Aorta (tissue), 5 donors: ENCODE measurements around the gene VAMP5. TPM values are rescaled to one million over a fixed set of nuclear protein-coding genes. Genes with fewer than 3 reads are reported as not detected.
A peak's percentile ranks its signal among the peaks of the same experiment; 100 is the strongest.

Experiments used
- ATAC-seq: fragments of 200-7000 bp; cut with Tn5 transposase; one replicate; pipeline ENCODE4 v1.9.1; 2022; ENCODE audit warnings: moderate library complexity; ENCODE audit not compliant: low FRiP score
- DNase-seq, 2 donors: peaks; one replicate each; pipeline ENCODE4 v3.0.0-alpha.2; 2020
- H3K27ac ChIP-seq, 2 donors: one replicate each; pipeline ENCODE4 v1.5.1; 2013; ENCODE audit warnings: low read length in 2 of 2, mild to moderate bottlenecking in 2 of 2, moderate library complexity in 2 of 2, control low read depth in 1 of 2, inconsistent platforms in 1 of 2, low read depth in 1 of 2
- H3K27me3 ChIP-seq, 2 donors: one replicate each; pipeline ENCODE4 v1.6.1; 2013; ENCODE audit warnings: control low read depth in 1 of 2, low read length in 1 of 2, mild to moderate bottlenecking in 1 of 2, moderate library complexity in 1 of 2; ENCODE audit not compliant: insufficient read depth in 2 of 2, control insufficient read depth in 1 of 2
- H3K36me3 ChIP-seq, 2 donors: one replicate each; pipeline ENCODE4 v1.6.1; 2013; ENCODE audit warnings: control low read depth in 1 of 2, low read length in 1 of 2, mild to moderate bottlenecking in 1 of 2; ENCODE audit not compliant: insufficient read depth in 2 of 2, control insufficient read depth in 1 of 2
- H3K4me1 ChIP-seq, 2 donors: one replicate each; pipeline ENCODE4 v1.6.1; 2013; ENCODE audit warnings: low read length in 2 of 2, control low read depth in 1 of 2, mild to moderate bottlenecking in 1 of 2, moderate library complexity in 1 of 2; ENCODE audit not compliant: insufficient read depth in 2 of 2, control insufficient read depth in 1 of 2
- H3K4me3 ChIP-seq, 2 donors: one replicate each; pipeline ENCODE4 v1.5.1; 2013; ENCODE audit warnings: low read length in 2 of 2, control low read depth in 1 of 2, mild to moderate bottlenecking in 1 of 2
- H3K9me3 ChIP-seq: one replicate; pipeline ENCODE4 v1.6.1; 2013; ENCODE audit warnings: mild to moderate bottlenecking, low read length; ENCODE audit not compliant: control insufficient read depth
- WGBS, 2 donors: extraction: QIAGEN DNeasy Blood & Tissue Kit; methylation state at CpG; one replicate each; pipeline ENCODE4 v1.1.7; 2013; 5-methylcytosine and 5-hydroxymethylcytosine counted together
- intact Hi-C, 2 donors: fragments of 100-400 bp; cut with DNase I; formaldehyde crosslinking; loops; one replicate each; pipeline versions ENCODE4 v1.14.2 to v1.15.0; 2022
- polyA plus RNA-seq, 2 donors: library from polyadenylated mRNA; stranded (reverse); fragments of 200-250 nt; gene quantifications; one replicate each; pipeline ENCODE4 v1.2.3, GENCODE V29; 2013
- total RNA-seq, 2 donors: library from RNA; stranded (reverse); fragmentation: NEBNext Ultra II Directional; extraction: Animal tissue kit (Norgen Biotek cat#: 25700); gene quantifications; one replicate each; pipeline ENCODE4 v1.2.1, GENCODE V29; 2021
- donor health status: healthy with polysubstance abuse.
- donor health status: Bipolar disorder and iron deficiency.
- donor health status: DM: no; HTN: no; CAD: no.
- donor health status: DM: no; HTN: no; CAD: no.
- donor health status: DM: yes; HTN: yes; CAD: no.

Gene VAMP5
- total and polyA plus RNA-seq, 4 donors = 60.3 to 186 (median 132) TPM

DNA sequence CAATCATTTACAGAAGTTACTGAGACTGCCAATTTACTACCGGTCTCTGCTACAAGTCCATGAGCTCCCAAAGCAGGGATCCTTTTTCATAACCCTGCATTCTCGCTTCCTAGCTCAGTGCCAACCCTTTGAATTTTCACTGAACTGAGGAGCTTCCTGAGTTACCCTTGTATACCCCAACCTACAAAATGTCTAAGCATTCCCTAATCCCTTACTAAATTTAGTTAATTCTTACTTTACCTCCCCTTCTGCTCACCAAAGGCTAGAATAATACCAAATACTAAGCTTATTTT lies 35.7 kb upstream of the VAMP5 start:
- H3K27ac ChIP-seq = no peak overlapping the region
- no peaks in the 10 kb centered on the region for H3K27me3 ChIP-seq
- H3K36me3 ChIP-seq = peaks cover 4 to 11% of the 10 kb centered on the region in 2 donors
- H3K9me3 ChIP-seq = no peaks in the 10 kb centered on the region
- intact Hi-C loops = no loop called here
- ATAC-seq = no peak
- H3K4me3 ChIP-seq = no peak overlapping the region
- WGBS, 2 donors = 40 to 51% methylated on average over 2 of the region's 2 CpGs
- no peaks in the 10 kb centered on the region for H3K4me1 ChIP-seq
- no peak for DNase-seq

DNA sequence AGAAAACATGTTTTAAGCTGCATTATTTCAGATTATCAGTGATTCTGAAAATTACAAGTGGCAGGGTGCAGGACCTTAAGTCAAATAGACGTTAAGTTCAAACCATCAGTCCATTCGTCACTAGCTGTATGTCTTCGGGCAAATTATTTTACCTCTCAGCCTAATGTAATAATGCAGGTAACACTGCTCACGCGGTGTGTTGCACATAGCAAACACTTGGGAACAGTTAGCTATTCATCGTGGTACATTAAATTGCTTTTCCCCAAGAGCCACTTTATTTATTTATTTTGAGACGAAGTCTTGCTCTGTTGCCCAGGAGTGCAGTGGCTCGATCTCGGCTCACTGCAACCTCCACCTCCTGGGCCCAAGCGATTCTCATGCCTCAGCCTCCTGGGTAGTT lies 35.1 kb upstream of the VAMP5 start:
- no peaks in the 10 kb centered on the region for H3K4me1 ChIP-seq
- intact Hi-C loops = no loop called here
- WGBS, 2 donors = 82 to 85% methylated on average over 10 of the region's 10 CpGs

DNA sequence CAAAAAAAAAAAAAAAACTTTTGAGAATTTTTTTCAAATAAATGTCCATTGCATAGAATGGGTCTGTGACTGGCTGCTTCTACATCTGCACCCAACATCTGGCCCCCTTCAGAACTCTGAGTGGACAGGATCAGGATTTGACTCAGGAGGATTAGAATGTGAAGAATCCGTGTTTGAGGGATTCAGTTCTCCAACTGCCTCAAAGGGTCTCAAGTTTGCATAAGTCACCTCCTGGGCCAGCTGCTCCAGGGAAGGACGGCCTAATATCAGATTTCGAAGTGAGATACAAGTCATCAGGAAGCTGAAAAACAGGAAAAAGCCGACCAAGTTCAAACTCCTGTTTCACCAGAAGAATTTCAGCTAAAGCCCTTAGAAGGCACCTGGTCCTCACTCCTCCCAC lies 34.4 kb upstream of the VAMP5 start:
- Histone ChIP-seq H3K4me1 (no peaks in the 10 kb centered on the region), H3K27ac (peak overlapping the region in 1 of 2 donors; percentile 28), H3K9me3 (no peaks in the 10 kb centered on the region), H3K36me3 (peaks cover 4 to 11% of the 10 kb centered on the region in 2 donors), H3K4me3 (no peak overlapping the region), H3K27me3 (no peaks in the 10 kb centered on the region)
- 59 to 66% methylated on average over 4 of the region's 4 CpGs for WGBS, 2 donors
- ATAC-seq (no peak), DNase-seq (no peak)
- intact Hi-C loops = no loop called here

More for the DNA sequence above, 35.1 kb upstream of the VAMP5 start:
- ATAC-seq (no peak), DNase-seq (no peak)
- Histone ChIP-seq H3K36me3 (peaks cover 4 to 11% of the 10 kb centered on the region in 2 donors), H3K27ac (no peak overlapping the region), H3K4me3 (no peak overlapping the region), H3K9me3 (no peaks in the 10 kb centered on the region), H3K27me3 (no peaks in the 10 kb centered on the region)

DNA sequence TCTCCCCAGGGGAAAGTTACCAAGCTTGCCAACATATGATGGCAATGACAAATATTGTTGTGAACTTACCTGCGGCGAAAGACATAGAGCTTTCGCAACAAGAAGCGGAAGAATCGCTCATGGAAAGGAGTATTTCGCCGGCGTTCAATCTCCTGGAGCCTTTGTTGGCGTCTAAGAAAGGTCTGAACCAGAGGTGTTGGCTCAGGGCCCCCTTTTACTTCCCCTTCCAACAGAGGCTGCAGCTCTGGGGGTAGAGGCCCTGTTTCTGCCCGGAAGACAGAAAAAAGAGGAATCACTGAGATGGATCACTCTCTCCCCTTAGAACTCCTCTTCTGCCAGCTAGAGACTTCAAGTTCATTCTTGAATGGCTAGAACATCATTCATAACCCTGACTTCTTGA lies 33.7 kb upstream of the VAMP5 start:
- WGBS, 2 donors = 87 to 90% methylated on average over 10 of the region's 10 CpGs
- H3K36me3 ChIP-seq = peaks cover 7 to 12% of the 10 kb centered on the region in 2 donors
- H3K9me3 ChIP-seq = no peaks in the 10 kb centered on the region
- no peak overlapping the region for H3K4me3 ChIP-seq
- peak in 1 of 2 donors; percentile 55 for DNase-seq
- intact Hi-C loops = no loop called here
- H3K27ac ChIP-seq = no peak overlapping the region
- H3K4me1 ChIP-seq = no peaks in the 10 kb centered on the region
- no peak for ATAC-seq
- no peaks in the 10 kb centered on the region for H3K27me3 ChIP-seq

DNA sequence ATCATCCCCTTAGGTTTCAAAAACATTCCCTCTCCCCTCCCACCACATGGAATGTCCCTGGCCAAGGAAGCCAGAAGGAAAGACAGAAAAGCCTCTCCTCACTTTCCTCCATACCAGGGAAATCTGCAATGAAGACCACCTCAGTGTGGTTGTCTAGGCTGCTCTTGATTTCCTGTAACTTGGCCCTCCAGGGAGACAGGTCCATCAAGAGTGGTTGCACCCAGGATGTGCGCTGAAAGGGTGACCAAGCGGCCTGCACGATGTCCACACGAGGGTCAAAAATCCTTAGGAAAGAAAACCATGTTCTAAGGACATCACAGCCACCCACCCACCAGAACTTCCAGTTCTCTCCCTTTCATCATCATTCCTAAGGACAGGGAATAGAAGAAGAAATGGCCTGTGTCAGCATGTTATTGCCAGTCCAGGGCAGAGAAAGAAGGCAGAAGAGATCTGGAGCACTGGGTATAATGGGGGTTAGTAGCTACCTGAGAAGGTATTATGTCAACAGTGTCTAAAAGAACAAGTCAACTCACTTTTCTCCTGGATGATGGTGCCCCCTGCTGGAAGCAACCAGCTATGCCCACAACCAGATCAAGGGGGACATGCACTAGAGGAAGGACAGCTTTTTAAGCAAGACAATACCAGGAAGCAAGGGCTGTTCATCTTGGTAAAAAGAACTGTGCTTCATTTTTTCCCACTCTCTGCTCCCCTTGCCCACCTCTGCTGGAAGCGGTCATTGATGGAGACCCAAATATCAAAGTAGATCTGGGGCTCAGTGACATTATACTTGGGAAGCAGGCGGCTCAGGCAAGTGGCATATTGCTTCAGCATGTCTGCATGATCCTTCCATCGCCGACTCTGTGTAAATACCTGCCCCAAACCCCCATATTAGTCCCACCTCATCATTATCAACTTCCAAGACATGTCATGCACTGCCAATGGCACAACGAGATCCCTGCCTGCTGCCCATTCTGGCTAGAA lies 32.2 kb upstream of the VAMP5 start:
- H3K9me3 ChIP-seq = no peaks in the 10 kb centered on the region
- H3K4me1 ChIP-seq = no peaks in the 10 kb centered on the region
- intact Hi-C loops = loop anchor here (1.0 kb wide), 2 partner anchors 131 to 132 kb away; no protein-coding TSS in a partner anchor
- peaks cover 12 to 13% of the 10 kb centered on the region in 2 donors for H3K36me3 ChIP-seq
- DNase-seq (peak; percentile 84 to 90), ATAC-seq (peak; percentile 77)
- H3K27me3 ChIP-seq = no peaks in the 10 kb centered on the region
- no peak overlapping the region for H3K27ac ChIP-seq
- no peak overlapping the region for H3K4me3 ChIP-seq
- WGBS, 2 donors = 71 to 73% methylated on average over 9 of the region's 9 CpGs

DNA sequence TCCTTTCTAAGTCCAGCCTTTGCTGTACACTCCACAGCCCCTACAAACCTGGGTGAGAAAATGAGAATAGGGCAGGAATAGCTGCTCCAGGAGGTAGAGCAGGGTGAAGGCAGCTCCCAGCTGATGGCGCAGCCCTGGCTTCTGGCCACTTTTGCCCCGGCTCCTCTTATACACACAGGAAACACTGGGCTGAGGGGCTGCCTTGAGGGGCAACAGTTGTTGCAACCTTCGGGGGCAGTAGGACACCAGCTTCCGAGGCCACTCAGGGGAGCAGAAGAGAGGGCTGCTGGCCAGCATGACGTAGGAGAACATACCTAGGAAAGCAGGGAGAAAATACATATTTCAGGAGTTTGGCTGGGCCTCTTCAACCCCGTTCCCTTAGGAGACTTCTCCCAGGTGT lies 31.0 kb upstream of the VAMP5 start:
- H3K27me3 ChIP-seq = no peaks in the 10 kb centered on the region
- intact Hi-C loops = no loop called here
- H3K27ac ChIP-seq = no peak overlapping the region
- 74 to 81% methylated on average over 6 of the region's 6 CpGs for WGBS, 2 donors
- H3K36me3 ChIP-seq = peaks cover 12 to 13% of the 10 kb centered on the region in 2 donors
- H3K4me1 ChIP-seq = no peaks in the 10 kb centered on the region
- ATAC-seq (no peak), DNase-seq (no peak)
- no peak overlapping the region for H3K4me3 ChIP-seq
- no peaks in the 10 kb centered on the region for H3K9me3 ChIP-seq

DNA sequence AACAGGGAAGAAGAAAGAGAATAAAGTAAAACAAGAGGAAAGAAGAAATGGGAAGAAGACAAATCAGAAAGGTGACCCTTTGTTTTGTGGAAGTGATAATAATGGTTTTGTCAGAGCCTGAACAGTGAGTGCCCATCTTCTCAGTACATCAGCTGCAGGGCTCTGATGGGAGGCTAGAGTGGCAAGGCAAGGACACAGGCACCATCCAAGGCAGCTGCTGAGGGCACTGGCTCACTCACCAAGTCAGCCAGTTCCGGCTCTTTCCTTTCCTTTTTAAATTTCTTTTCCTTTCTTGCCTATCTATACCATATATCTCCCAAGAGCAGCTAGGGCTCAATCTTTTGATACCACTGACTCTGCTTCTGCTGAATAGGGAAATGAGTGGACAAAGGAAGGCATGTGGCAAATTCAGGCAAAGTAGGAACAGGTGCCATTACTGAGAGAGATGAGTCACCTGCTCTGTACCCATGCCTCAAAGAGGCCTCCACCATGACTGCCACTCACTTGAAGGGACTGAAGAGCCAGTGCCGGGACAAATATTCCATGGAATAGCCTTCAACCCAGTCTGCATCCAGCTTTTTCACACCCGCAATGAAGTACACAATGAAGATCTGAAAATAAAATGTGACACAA lies 29.1 kb upstream of the VAMP5 start:
- WGBS, 2 donors = 89 to 90% methylated on average over 3 of the region's 3 CpGs
- H3K36me3 ChIP-seq = peaks cover 12 to 13% of the 10 kb centered on the region in 2 donors

DNA sequence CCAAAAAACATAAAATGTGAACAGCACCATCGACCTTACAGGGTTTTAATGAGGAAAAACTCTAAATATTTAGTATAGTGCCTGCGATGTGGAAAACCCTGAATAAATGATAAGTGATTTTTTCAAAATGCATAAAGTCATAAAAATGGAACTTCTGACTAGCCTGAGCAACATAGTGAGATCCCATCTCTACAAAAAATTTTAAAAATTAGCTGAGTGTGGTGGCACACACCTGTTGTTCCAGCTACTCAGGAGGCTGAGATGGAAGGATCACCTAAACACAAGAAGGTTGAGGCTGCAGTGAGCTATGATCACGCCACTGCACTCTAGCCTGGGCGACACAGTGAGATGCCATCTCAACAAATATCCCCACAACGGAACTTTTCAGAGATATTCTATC lies 27.1 kb upstream of the VAMP5 start:
- no peaks in the 10 kb centered on the region for H3K4me1 ChIP-seq
- DNase-seq (no peak), ATAC-seq (no peak)
- H3K27ac ChIP-seq = no peak overlapping the region
- H3K4me3 ChIP-seq = no peak overlapping the region
- no peaks in the 10 kb centered on the region for H3K9me3 ChIP-seq
- WGBS, 2 donors = 94 to 95% methylated on average over 5 of the region's 5 CpGs
- peaks cover 8 to 9% of the 10 kb centered on the region in 2 donors for H3K36me3 ChIP-seq
- no peaks in the 10 kb centered on the region for H3K27me3 ChIP-seq
- intact Hi-C loops = no loop called here

More for the DNA sequence above, 29.1 kb upstream of the VAMP5 start:
- Histone ChIP-seq H3K27ac (no peak overlapping the region), H3K9me3 (no peaks in the 10 kb centered on the region), H3K4me3 (no peak overlapping the region), H3K4me1 (no peaks in the 10 kb centered on the region), H3K27me3 (no peaks in the 10 kb centered on the region)
- ATAC-seq (no peak), DNase-seq (no peak)
- intact Hi-C loops = no loop called here
